Activated naive CD4-positive, alpha-beta T cell treated with anti-CD3 and anti-CD28 coated beads for 36 hours (primary cell): ENCODE measurements around the gene IGSF9B. TPM values are rescaled to one million over a fixed set of nuclear protein-coding genes. Genes with fewer than 3 reads are reported as not detected.

Experiments
- CTCF ChIA-PET: fragments of 350-600 bp; sonication (Branson Sonifier 250); formaldehyde crosslinking; loops from one replicate; lab custom pipeline; 2021; ENCODE audit warnings: antibody characterized with exemption; lab: Charles Lee
- DNase-seq: peaks from one replicate; pipeline ENCODE4 v3.0.0-alpha.2; 2020
- H3K27ac Mint-ChIP-seq: one replicate; pipeline ENCODE4 v1.8.0; 2021; ENCODE audit warnings: mild to moderate bottlenecking, mixed read lengths
- H3K27me3 Mint-ChIP-seq: one replicate; pipeline ENCODE4 v1.8.0; 2021; ENCODE audit warnings: low read depth, mixed read lengths
- H3K36me3 Mint-ChIP-seq: one replicate; pipeline ENCODE4 v1.8.0; 2021; ENCODE audit warnings: low read depth, mixed read lengths
- H3K4me1 Mint-ChIP-seq: one replicate; pipeline ENCODE4 v1.8.0; 2021; ENCODE audit warnings: low read depth, mixed read lengths
- H3K4me3 Mint-ChIP-seq: one replicate; pipeline ENCODE4 v1.8.0; 2021; ENCODE audit warnings: mild to moderate bottlenecking, moderate library complexity, mixed read lengths
- H3K9me3 Mint-ChIP-seq: one replicate; pipeline ENCODE4 v1.8.0; 2021; ENCODE audit warnings: mixed read lengths
- intact Hi-C: fragments of 100-400 bp; cut with micrococcal nuclease; formaldehyde crosslinking; loops from one replicate; pipeline ENCODE4 v1.15.1; 2023
- total RNA-seq, 2 experiments: library from RNA; stranded (reverse); gene quantifications; one replicate each; pipeline ENCODE4 v1.2.3, GENCODE V29; 2021

The IGSF9B gene
- total RNA-seq, 2 experiments from 2014 or later = 26.5 to 34.0 TPM

- H3K9me3 Mint-ChIP-seq = no peaks in the 10 kb centered on the region
- DNase-seq = no peak
- H3K4me3 Mint-ChIP-seq = no peak overlapping the region
- H3K27ac Mint-ChIP-seq = no peak overlapping the region
- CTCF ChIA-PET = no interaction called here
- H3K4me1 Mint-ChIP-seq = no peaks in the 10 kb centered on the region
- intact Hi-C loops = no loop called here
- H3K27me3 Mint-ChIP-seq = no peaks in the 10 kb centered on the region
- H3K36me3 Mint-ChIP-seq = peaks cover 7% of the 10 kb centered on the region
Measured at GRCh38 chr11:133901316-133901715, 55.5 kb downstream of the IGSF9B start.

GRCh38 chr11:133900176-133901105, 56.3 kb downstream of the IGSF9B start:
- H3K4me1 Mint-ChIP-seq = no peaks in the 10 kb centered on the region
- CTCF ChIA-PET = no interaction called here
- intact Hi-C loops = no loop called here
- DNase-seq = no peak
- H3K36me3 Mint-ChIP-seq = peaks cover 4% of the 10 kb centered on the region
- no peaks in the 10 kb centered on the region for H3K27me3 Mint-ChIP-seq
- no peak overlapping the region for H3K4me3 Mint-ChIP-seq
- H3K9me3 Mint-ChIP-seq = no peaks in the 10 kb centered on the region
- no peak overlapping the region for H3K27ac Mint-ChIP-seq

GRCh38 chr11:133898770-133899115, 58.0 kb downstream of the IGSF9B start:
- H3K36me3 Mint-ChIP-seq = no peaks in the 10 kb centered on the region
- no peaks in the 10 kb centered on the region for H3K27me3 Mint-ChIP-seq
- intact Hi-C loops = no loop called here
- CTCF ChIA-PET = no interaction called here
- H3K4me3 Mint-ChIP-seq = no peak overlapping the region
- H3K27ac Mint-ChIP-seq = no peak overlapping the region
- H3K4me1 Mint-ChIP-seq = no peaks in the 10 kb centered on the region
- no peak for DNase-seq
- no peaks in the 10 kb centered on the region for H3K9me3 Mint-ChIP-seq

GRCh38 chr11:133898031-133898769, 58.6 kb downstream of the IGSF9B start:
- no peaks in the 10 kb centered on the region for H3K4me1 Mint-ChIP-seq
- no peak overlapping the region for H3K27ac Mint-ChIP-seq
- no peaks in the 10 kb centered on the region for H3K27me3 Mint-ChIP-seq
- intact Hi-C loops = no loop called here
- DNase-seq = no peak
- no peaks in the 10 kb centered on the region for H3K36me3 Mint-ChIP-seq
- no peaks in the 10 kb centered on the region for H3K9me3 Mint-ChIP-seq
- CTCF ChIA-PET = no interaction called here
- H3K4me3 Mint-ChIP-seq = no peak overlapping the region

- Mint-ChIP-seq H3K9me3 (no peaks in the 10 kb centered on the region), H3K27ac (no peak overlapping the region), H3K4me1 (no peaks in the 10 kb centered on the region), H3K27me3 (no peaks in the 10 kb centered on the region), H3K4me3 (no peak overlapping the region), H3K36me3 (no peaks in the 10 kb centered on the region)
- intact Hi-C loops = no loop called here
- CTCF ChIA-PET = no interaction called here
- DNase-seq = no peak
Measured at GRCh38 chr11:133897331-133897650, 59.5 kb downstream of the IGSF9B start.

- Mint-ChIP-seq H3K4me3 (no peak overlapping the region), H3K27ac (no peak overlapping the region), H3K9me3 (no peaks in the 10 kb centered on the region), H3K27me3 (no peaks in the 10 kb centered on the region), H3K4me1 (no peaks in the 10 kb centered on the region), H3K36me3 (no peaks in the 10 kb centered on the region)
- intact Hi-C loops = no loop called here
- no peak for DNase-seq
- CTCF ChIA-PET = no interaction called here
Measured at GRCh38 chr11:133896642-133897330, 60.0 kb downstream of the IGSF9B start.

- Mint-ChIP-seq H3K4me1 (no peaks in the 10 kb centered on the region), H3K9me3 (no peaks in the 10 kb centered on the region), H3K27ac (no peak overlapping the region), H3K27me3 (no peaks in the 10 kb centered on the region), H3K4me3 (no peak overlapping the region), H3K36me3 (no peaks in the 10 kb centered on the region)
- intact Hi-C loops = no loop called here
- no peak for DNase-seq
- CTCF ChIA-PET = no interaction called here
Measured at GRCh38 chr11:133896028-133896427, 60.7 kb downstream of the IGSF9B start.

- CTCF ChIA-PET = no interaction called here
- intact Hi-C loops = no loop called here
- Mint-ChIP-seq H3K27ac (no peak overlapping the region), H3K9me3 (no peaks in the 10 kb centered on the region), H3K27me3 (no peaks in the 10 kb centered on the region), H3K4me3 (no peak overlapping the region), H3K36me3 (no peaks in the 10 kb centered on the region), H3K4me1 (no peaks in the 10 kb centered on the region)
- no peak for DNase-seq
Measured at GRCh38 chr11:133895551-133895950, 61.2 kb downstream of the IGSF9B start.

- H3K9me3 Mint-ChIP-seq = no peaks in the 10 kb centered on the region
- H3K27me3 Mint-ChIP-seq = no peaks in the 10 kb centered on the region
- intact Hi-C loops = no loop called here
Measured at GRCh38 chr11:133895061-133895479, 61.7 kb downstream of the IGSF9B start.

GRCh38 chr11:133893381-133893780, 63.4 kb downstream of the IGSF9B start:
- Mint-ChIP-seq H3K9me3 (no peaks in the 10 kb centered on the region), H3K27me3 (no peaks in the 10 kb centered on the region), H3K4me1 (no peaks in the 10 kb centered on the region), H3K36me3 (no peaks in the 10 kb centered on the region), H3K4me3 (no peak overlapping the region), H3K27ac (no peak overlapping the region)
- CTCF ChIA-PET = no interaction called here
- intact Hi-C loops = no loop called here
- no peak for DNase-seq

More at GRCh38 chr11:133895061-133895479, 61.7 kb downstream of the IGSF9B start:
- H3K4me3 Mint-ChIP-seq = no peak overlapping the region
- no peaks in the 10 kb centered on the region for H3K36me3 Mint-ChIP-seq
- no peaks in the 10 kb centered on the region for H3K4me1 Mint-ChIP-seq
- H3K27ac Mint-ChIP-seq = no peak overlapping the region
- DNase-seq = no peak
- CTCF ChIA-PET = no interaction called here

GRCh38 chr11:133892584-133893380, 64.0 kb downstream of the IGSF9B start:
- H3K36me3 Mint-ChIP-seq = no peaks in the 10 kb centered on the region
- intact Hi-C loops = no loop called here
- peaks cover 3% of the 10 kb centered on the region for H3K27me3 Mint-ChIP-seq
- no peak for DNase-seq
- H3K4me1 Mint-ChIP-seq = no peaks in the 10 kb centered on the region
- no peak overlapping the region for H3K4me3 Mint-ChIP-seq
- no peak overlapping the region for H3K27ac Mint-ChIP-seq
- CTCF ChIA-PET = no interaction called here
- H3K9me3 Mint-ChIP-seq = no peaks in the 10 kb centered on the region

GRCh38 chr11:133892126-133892525, 64.6 kb downstream of the IGSF9B start:
- DNase-seq = no peak
- H3K9me3 Mint-ChIP-seq = no peaks in the 10 kb centered on the region
- CTCF ChIA-PET = no interaction called here
- intact Hi-C loops = no loop called here
- no peak overlapping the region for H3K27ac Mint-ChIP-seq
- no peaks in the 10 kb centered on the region for H3K4me1 Mint-ChIP-seq
- H3K27me3 Mint-ChIP-seq = peaks cover 8% of the 10 kb centered on the region
- H3K36me3 Mint-ChIP-seq = no peaks in the 10 kb centered on the region
- no peak overlapping the region for H3K4me3 Mint-ChIP-seq
